K562 (cell line): Measurements from ENCODE around the gene NAP1L1. TPM values are rescaled to one million over a fixed set of nuclear protein-coding genes. Genes with fewer than 3 reads are reported as not detected.

Experiments used
- CC2D1A ChIP-seq: fragments of 450-650 bp; IDR thresholded peaks from 2 replicates; pipeline ENCODE4 v1.6.1; 2017; ENCODE audit warnings: mild to moderate bottlenecking
- FOXJ3 ChIP-seq: sonication (generic); formaldehyde crosslinking; IDR thresholded peaks from 2 replicates; pipeline ENCODE4 v1.4.0; 2020; ENCODE audit warnings: mild to moderate bottlenecking, missing genetic modification reagents
- GATAD2B ChIP-seq: fragments of 450-650 bp; IDR thresholded peaks from 2 replicates; pipeline ENCODE4 v1.6.1; 2017; ENCODE audit warnings: mild to moderate bottlenecking, borderline replicate concordance
- KLF6 ChIP-seq: fragments of 250-450 bp; sonication (Bioruptor Pico); IDR thresholded peaks from 2 replicates; pipeline ENCODE4 v1.4.0; 2020; ENCODE audit warnings: mild to moderate bottlenecking, moderate library complexity, borderline replicate concordance
- MEIS2 ChIP-seq: fragments of 450-650 bp; IDR thresholded peaks from 2 replicates; pipeline ENCODE4 v1.6.1; 2014; ENCODE audit warnings: mild to moderate bottlenecking; ENCODE audit not compliant: partially characterized antibody
- NFE2 ChIP-seq: IDR thresholded peaks from 2 replicates; pipeline ENCODE4 v1.6.1; 2014; ENCODE audit warnings: antibody characterized with exemption, low read depth
- SLC30A9 ChIP-seq: fragments of 250-450 bp; sonication (Bioruptor Pico); IDR thresholded peaks from 2 replicates; pipeline ENCODE4 v1.8.0; 2022; ENCODE audit warnings: mild to moderate bottlenecking, moderate library complexity
- SNRNP70 ChIP-seq: fragments of 200-400 bp; formaldehyde crosslinking; optimal IDR thresholded peaks from 2 replicates; pipeline ENCODE3; 2017; ENCODE audit warnings: low read depth, low read length
- TAF15 ChIP-seq: fragments of 200-400 bp; formaldehyde crosslinking; IDR thresholded peaks from 2 replicates; pipeline ENCODE4 v1.6.1; 2017; ENCODE audit warnings: mild to moderate bottlenecking, low read depth, low read length, moderate library complexity
- TCF3 ChIP-seq: sonication (generic); formaldehyde crosslinking; IDR thresholded peaks from 2 replicates; pipeline ENCODE4 v1.4.0; 2020; ENCODE audit warnings: mild to moderate bottlenecking, missing genetic modification reagents
- U2AF1 ChIP-seq: fragments of 200-400 bp; formaldehyde crosslinking; optimal IDR thresholded peaks from 2 replicates; pipeline ENCODE3; 2017; ENCODE audit warnings: mild to moderate bottlenecking, low read depth, low read length, moderate library complexity
- ZNF766 ChIP-seq: fragments of 200-800 bp; sonication (Bioruptor generic); conservative IDR thresholded peaks from 2 replicates; pipeline ENCODE4 v1.6.1; 2016; ENCODE audit warnings: missing genetic modification characterization, missing compliant biosample characterization
- polyA plus RNA-seq, 8 experiments: library from polyadenylated mRNA; depleted of rRNA in 4 of 8; stranded (reverse) in 5 of 8; unstranded in 3 of 8; fragments of >200 nt; fragmentation: Nextera tagmentation in 2 of 8; fragmentation: Illumina TruSeq in 1 of 8; extraction: Ambion mirVana in 2 of 8; extraction: Trizol in 1 of 8; gene quantifications; 2 replicates each; pipeline versions ENCODE4 v1.2.1 to v1.2.3, GENCODE V29; 2011 to 2014; ENCODE audit warnings: inconsistent platforms in 1 of 8, missing spikeins in 1 of 8
- total RNA-seq, 7 experiments: library from RNA; depleted of rRNA in 6 of 7; stranded (reverse); fragments of >200 nt in 6 of 7; fragmentation: Illumina TruSeq in 2 of 7; extraction: Trizol in 2 of 7; gene quantifications; 2 replicates each; pipeline versions ENCODE4 v1.2.1 to v1.2.3, GENCODE V29; 2011 to 2021; ENCODE audit warnings: low replicate concordance in 1 of 7
- TF ChIP-seq, protein P1 (sequence below): sonication (generic); formaldehyde crosslinking; IDR thresholded peaks from 2 replicates; pipeline ENCODE4 v1.8.0; 2022; ENCODE audit warnings: mild to moderate bottlenecking, missing genetic modification reagents
- TF ChIP-seq, protein P2 (sequence below): fragments of 450-650 bp; IDR thresholded peaks from 2 replicates; pipeline ENCODE4 v1.6.1; 2017; ENCODE audit warnings: antibody characterized with exemption, mild to moderate bottlenecking
- TF ChIP-seq, protein P3 (sequence below): sonication (generic); IDR thresholded peaks from 2 replicates; pipeline ENCODE4 v1.6.1; 2016
- TF ChIP-seq, protein P4 (sequence below): fragments of 450-650 bp; formaldehyde crosslinking; IDR thresholded peaks from 2 replicates; pipeline ENCODE4 v1.4.0; 2022; ENCODE audit warnings: missing genetic modification characterization

Gene NAP1L1
- total and polyA plus RNA-seq, 9 of the 15 experiments (the other 6 are each of a cell fraction or from before 2014, with no cell fraction given): 287 to 747 (median 450) TPM

DNA sequence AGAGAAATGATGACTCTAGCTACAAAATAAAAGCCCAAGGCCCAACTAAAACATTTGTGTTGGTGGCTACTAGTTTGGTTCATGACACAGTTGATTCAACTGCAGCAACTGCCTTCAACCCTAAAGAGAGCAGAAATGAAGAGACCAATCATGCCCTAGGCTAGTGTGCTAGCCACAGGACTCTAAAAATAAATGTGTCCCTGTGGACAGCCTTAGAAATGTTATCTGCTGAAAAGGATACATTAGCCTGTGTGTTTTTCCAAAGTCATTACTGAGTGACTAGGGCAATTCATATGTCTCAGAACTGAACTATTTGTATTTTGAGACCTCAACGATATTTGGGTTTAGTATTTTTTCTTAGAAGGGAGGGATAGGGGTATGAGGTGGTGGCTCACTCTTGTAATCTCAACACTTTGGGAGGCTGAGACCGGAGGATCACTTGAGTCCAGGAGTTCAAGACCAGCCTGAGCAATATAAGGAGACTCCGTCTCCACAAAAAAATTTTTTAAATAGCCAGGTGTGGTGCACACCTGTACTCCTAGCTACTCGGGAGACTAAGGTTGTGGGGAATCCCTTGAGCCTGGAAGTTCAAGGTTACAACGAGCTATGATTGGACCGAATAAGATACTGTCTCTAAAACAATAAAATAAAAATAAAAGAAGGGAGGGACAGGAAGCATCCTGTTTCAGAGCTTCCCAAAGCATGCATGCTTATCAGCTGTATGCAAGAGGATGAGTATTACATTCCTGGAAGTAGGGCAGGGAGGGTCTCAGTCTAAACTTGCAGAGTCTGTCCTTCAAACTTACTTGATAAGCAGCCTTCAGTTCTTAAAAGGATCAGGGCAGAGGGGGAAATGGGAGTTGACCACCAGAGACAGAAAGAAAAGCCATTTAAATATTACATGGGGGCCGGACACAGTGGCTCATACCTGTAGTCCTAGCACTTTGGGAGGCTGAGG is 29.6 kb upstream of the NAP1L1 start (continued):
- TF ChIP-seq, protein P1, sequence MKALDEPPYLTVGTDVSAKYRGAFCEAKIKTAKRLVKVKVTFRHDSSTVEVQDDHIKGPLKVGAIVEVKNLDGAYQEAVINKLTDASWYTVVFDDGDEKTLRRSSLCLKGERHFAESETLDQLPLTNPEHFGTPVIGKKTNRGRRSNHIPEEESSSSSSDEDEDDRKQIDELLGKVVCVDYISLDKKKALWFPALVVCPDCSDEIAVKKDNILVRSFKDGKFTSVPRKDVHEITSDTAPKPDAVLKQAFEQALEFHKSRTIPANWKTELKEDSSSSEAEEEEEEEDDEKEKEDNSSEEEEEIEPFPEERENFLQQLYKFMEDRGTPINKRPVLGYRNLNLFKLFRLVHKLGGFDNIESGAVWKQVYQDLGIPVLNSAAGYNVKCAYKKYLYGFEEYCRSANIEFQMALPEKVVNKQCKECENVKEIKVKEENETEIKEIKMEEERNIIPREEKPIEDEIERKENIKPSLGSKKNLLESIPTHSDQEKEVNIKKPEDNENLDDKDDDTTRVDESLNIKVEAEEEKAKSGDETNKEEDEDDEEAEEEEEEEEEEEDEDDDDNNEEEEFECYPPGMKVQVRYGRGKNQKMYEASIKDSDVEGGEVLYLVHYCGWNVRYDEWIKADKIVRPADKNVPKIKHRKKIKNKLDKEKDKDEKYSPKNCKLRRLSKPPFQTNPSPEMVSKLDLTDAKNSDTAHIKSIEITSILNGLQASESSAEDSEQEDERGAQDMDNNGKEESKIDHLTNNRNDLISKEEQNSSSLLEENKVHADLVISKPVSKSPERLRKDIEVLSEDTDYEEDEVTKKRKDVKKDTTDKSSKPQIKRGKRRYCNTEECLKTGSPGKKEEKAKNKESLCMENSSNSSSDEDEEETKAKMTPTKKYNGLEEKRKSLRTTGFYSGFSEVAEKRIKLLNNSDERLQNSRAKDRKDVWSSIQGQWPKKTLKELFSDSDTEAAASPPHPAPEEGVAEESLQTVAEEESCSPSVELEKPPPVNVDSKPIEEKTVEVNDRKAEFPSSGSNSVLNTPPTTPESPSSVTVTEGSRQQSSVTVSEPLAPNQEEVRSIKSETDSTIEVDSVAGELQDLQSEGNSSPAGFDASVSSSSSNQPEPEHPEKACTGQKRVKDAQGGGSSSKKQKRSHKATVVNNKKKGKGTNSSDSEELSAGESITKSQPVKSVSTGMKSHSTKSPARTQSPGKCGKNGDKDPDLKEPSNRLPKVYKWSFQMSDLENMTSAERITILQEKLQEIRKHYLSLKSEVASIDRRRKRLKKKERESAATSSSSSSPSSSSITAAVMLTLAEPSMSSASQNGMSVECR: no peak
- TF ChIP-seq SNRNP70: no peak
- TF ChIP-seq, protein P2, sequence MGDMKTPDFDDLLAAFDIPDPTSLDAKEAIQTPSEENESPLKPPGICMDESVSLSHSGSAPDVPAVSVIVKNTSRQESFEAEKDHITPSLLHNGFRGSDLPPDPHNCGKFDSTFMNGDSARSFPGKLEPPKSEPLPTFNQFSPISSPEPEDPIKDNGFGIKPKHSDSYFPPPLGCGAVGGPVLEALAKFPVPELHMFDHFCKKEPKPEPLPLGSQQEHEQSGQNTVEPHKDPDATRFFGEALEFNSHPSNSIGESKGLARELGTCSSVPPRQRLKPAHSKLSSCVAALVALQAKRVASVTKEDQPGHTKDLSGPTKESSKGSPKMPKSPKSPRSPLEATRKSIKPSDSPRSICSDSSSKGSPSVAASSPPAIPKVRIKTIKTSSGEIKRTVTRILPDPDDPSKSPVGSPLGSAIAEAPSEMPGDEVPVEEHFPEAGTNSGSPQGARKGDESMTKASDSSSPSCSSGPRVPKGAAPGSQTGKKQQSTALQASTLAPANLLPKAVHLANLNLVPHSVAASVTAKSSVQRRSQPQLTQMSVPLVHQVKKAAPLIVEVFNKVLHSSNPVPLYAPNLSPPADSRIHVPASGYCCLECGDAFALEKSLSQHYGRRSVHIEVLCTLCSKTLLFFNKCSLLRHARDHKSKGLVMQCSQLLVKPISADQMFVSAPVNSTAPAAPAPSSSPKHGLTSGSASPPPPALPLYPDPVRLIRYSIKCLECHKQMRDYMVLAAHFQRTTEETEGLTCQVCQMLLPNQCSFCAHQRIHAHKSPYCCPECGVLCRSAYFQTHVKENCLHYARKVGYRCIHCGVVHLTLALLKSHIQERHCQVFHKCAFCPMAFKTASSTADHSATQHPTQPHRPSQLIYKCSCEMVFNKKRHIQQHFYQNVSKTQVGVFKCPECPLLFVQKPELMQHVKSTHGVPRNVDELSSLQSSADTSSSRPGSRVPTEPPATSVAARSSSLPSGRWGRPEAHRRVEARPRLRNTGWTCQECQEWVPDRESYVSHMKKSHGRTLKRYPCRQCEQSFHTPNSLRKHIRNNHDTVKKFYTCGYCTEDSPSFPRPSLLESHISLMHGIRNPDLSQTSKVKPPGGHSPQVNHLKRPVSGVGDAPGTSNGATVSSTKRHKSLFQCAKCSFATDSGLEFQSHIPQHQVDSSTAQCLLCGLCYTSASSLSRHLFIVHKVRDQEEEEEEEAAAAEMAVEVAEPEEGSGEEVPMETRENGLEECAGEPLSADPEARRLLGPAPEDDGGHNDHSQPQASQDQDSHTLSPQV: peak; percentile 72
- TF ChIP-seq U2AF1: no peak
- TF ChIP-seq MEIS2: peak; percentile 59
- TF ChIP-seq, protein P3, sequence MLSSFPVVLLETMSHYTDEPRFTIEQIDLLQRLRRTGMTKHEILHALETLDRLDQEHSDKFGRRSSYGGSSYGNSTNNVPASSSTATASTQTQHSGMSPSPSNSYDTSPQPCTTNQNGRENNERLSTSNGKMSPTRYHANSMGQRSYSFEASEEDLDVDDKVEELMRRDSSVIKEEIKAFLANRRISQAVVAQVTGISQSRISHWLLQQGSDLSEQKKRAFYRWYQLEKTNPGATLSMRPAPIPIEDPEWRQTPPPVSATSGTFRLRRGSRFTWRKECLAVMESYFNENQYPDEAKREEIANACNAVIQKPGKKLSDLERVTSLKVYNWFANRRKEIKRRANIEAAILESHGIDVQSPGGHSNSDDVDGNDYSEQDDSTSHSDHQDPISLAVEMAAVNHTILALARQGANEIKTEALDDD: peak; percentile 82
- no peak for TF ChIP-seq SLC30A9 (CRISPR knock-in tag)
- TF ChIP-seq GATAD2B: peak; percentile 36; the same call in 1 of the 2 replicates
- TF ChIP-seq, protein P4, sequence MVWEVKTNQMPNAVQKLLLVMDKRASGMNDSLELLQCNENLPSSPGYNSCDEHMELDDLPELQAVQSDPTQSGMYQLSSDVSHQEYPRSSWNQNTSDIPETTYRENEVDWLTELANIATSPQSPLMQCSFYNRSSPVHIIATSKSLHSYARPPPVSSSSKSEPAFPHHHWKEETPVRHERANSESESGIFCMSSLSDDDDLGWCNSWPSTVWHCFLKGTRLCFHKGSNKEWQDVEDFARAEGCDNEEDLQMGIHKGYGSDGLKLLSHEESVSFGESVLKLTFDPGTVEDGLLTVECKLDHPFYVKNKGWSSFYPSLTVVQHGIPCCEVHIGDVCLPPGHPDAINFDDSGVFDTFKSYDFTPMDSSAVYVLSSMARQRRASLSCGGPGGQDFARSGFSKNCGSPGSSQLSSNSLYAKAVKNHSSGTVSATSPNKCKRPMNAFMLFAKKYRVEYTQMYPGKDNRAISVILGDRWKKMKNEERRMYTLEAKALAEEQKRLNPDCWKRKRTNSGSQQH (CRISPR knock-in tag): no peak
- TF ChIP-seq FOXJ3 (CRISPR knock-in tag): no peak
- TF ChIP-seq NFE2: peak; percentile 61
- TF ChIP-seq KLF6 (CRISPR knock-in tag): no peak
- TF ChIP-seq TCF3 (CRISPR knock-in tag): peak; percentile 92
- TF ChIP-seq CC2D1A: peak; percentile 31; the same call in 1 of the 2 replicates
- no peak for TF ChIP-seq ZNF766 (CRISPR knock-in tag)
- no peak for TF ChIP-seq TAF15
